ENCODE results near the gene SUSD1. TPM values are rescaled to one million over a fixed set of nuclear protein-coding genes. Genes with fewer than 3 reads are reported as not detected.

The SUSD1 gene
- polyA plus RNA-seq, 1 experiment = 24.2 TPM

GRCh38 chr9:112007575-112008240 lies 167.4 kb downstream of the SUSD1 start:
- no peak for TF ChIP-seq CTCF (IDR thresholded peaks at IDR 0.05; ENCODE audit: low read depth, low read length)
- POLR2A ChIA-PET = no interaction called here
- no peak overlapping the region for H3K27ac ChIP-seq (ENCODE audit: low read depth, low read length)
- CTCF ChIA-PET = no interaction called here
- no peaks in the 10 kb centered on the region for H3K27me3 ChIP-seq (ENCODE audit: control insufficient read depth, insufficient read depth, low read length)
- no peaks in the 10 kb centered on the region for H3K9me3 ChIP-seq (ENCODE audit: control insufficient read depth, insufficient read depth, low read length)
- no peak overlapping the region for H3K4me3 ChIP-seq (ENCODE audit: low read depth, low read length)
- no peak for DNase-seq (ENCODE audit: low read depth, low spot score)

- no peak overlapping the region for H3K27ac ChIP-seq (ENCODE audit: low read depth, low read length)
- no peak overlapping the region for H3K4me3 ChIP-seq (ENCODE audit: low read depth, low read length)
- no peaks in the 10 kb centered on the region for H3K9me3 ChIP-seq (ENCODE audit: control insufficient read depth, insufficient read depth, low read length)
- DNase-seq (ENCODE audit: low read depth, low spot score) = no peak
- POLR2A ChIA-PET = interaction anchor here (0.5 kb wide), 1 partner anchor 65 kb away, joined by 9 read pairs; no protein-coding TSS in a partner anchor
- no peaks in the 10 kb centered on the region for H3K27me3 ChIP-seq (ENCODE audit: control insufficient read depth, insufficient read depth, low read length)
- TF ChIP-seq CTCF (IDR thresholded peaks at IDR 0.05; ENCODE audit: low read depth, low read length) = no peak
- CTCF ChIA-PET = interaction anchor here (0.6 kb wide), 1 partner anchor 18 kb away, joined by 3 read pairs; no protein-coding TSS in a partner anchor
These were observed 168.6 kb downstream of the SUSD1 start for GRCh38 chr9:112006361-112007020.

GRCh38 chr9:112005939-112006338 lies 169.2 kb downstream of the SUSD1 start:
- no peak overlapping the region for H3K4me3 ChIP-seq (ENCODE audit: low read depth, low read length)
- TF ChIP-seq CTCF (IDR thresholded peaks at IDR 0.05; ENCODE audit: low read depth, low read length) = no peak
- no peak overlapping the region for H3K27ac ChIP-seq (ENCODE audit: low read depth, low read length)
- CTCF ChIA-PET = interaction anchor here (0.6 kb wide), 1 partner anchor 68 kb away, joined by 4 read pairs; no protein-coding TSS in a partner anchor
- POLR2A ChIA-PET = no interaction called here
- DNase-seq (ENCODE audit: low read depth, low spot score) = no peak
- H3K9me3 ChIP-seq (ENCODE audit: control insufficient read depth, insufficient read depth, low read length) = no peaks in the 10 kb centered on the region
- H3K27me3 ChIP-seq (ENCODE audit: control insufficient read depth, insufficient read depth, low read length) = no peaks in the 10 kb centered on the region

- H3K27me3 ChIP-seq (ENCODE audit: control insufficient read depth, insufficient read depth, low read length) = no peaks in the 10 kb centered on the region
- no peak for TF ChIP-seq CTCF (IDR thresholded peaks at IDR 0.05; ENCODE audit: low read depth, low read length)
- no peak for DNase-seq (ENCODE audit: low read depth, low spot score)
- no peaks in the 10 kb centered on the region for H3K9me3 ChIP-seq (ENCODE audit: control insufficient read depth, insufficient read depth, low read length)
- ChIA-PET CTCF (interaction anchor here (0.7 kb wide), 1 partner anchor 27 kb away, joined by 8 read pairs; no protein-coding TSS in a partner anchor), POLR2A (interaction anchor here (0.7 to 1.6 kb wide), 3 partner anchors 9 to 46 kb away, joined by 3 to 14 read pairs (median 4); no protein-coding TSS in a partner anchor)
- H3K4me3 ChIP-seq (ENCODE audit: low read depth, low read length) = no peak overlapping the region
- H3K27ac ChIP-seq (ENCODE audit: low read depth, low read length) = peak overlapping the region; percentile 35
These were observed 171.6 kb downstream of the SUSD1 start for GRCh38 chr9:112003538-112003937.
